Measurements from ENCODE around the gene CERKL. TPM values are rescaled to one million over a fixed set of nuclear protein-coding genes. Genes with fewer than 3 reads are reported as not detected.

The CERKL gene
- polyA plus RNA-seq, 5 donors, result 7.1 to 10.6 (median 8.5) TPM

- DNase-seq, result no peak
These were observed 133.1 kb downstream of the CERKL start for GRCh38 chr2:181523756-181524155.

GRCh38 chr2:181520253-181520652 is 136.7 kb downstream of the CERKL start:
- DNase-seq, result no peak

- DNase-seq, result no peak
These were observed 139.1 kb downstream of the CERKL start for GRCh38 chr2:181517685-181518301.

GRCh38 chr2:181516992-181517391 is 139.9 kb downstream of the CERKL start:
- no peak for DNase-seq

GRCh38 chr2:181515719-181516118 is 141.2 kb downstream of the CERKL start:
- DNase-seq, result no peak

GRCh38 chr2:181500201-181500600 is 156.7 kb downstream of the CERKL start:
- DNase-seq, result no peak

GRCh38 chr2:181499231-181499630 is 157.7 kb downstream of the CERKL start:
- no peak for DNase-seq

Other genes with a start within 250 kb of the CERKL start
- gene ITGA4, start 199.7 kb downstream of the CERKL start, polyA plus RNA-seq (ENCODE audit: insufficient read depth in 1 of 5, insufficient read length in 5 of 5, low replicate concordance in 1 of 5), result 10 to 100 TPM; 14.3 to 29.4 (median 25.3) TPM
- gene NEUROD1, start 23.4 kb upstream of the CERKL start, polyA plus RNA-seq (ENCODE audit: insufficient read depth in 1 of 5, insufficient read length in 5 of 5, low replicate concordance in 1 of 5), result 1 to 10 TPM in 3 of 5 donors, under 1 TPM in 2; 0.60 to 2.1 (median 1.1) TPM
- gene ITPRID2, start 234.6 kb upstream of the CERKL start, polyA plus RNA-seq (ENCODE audit: insufficient read depth in 1 of 5, insufficient read length in 5 of 5, low replicate concordance in 1 of 5), result 100 to 1,000 TPM in 3 of 5 donors, 10 to 100 TPM in 2; 67.4 to 123 (median 106) TPM